Lower leg skin (tissue), 4 donors: Measurements from ENCODE around the gene CDH18. TPM values are rescaled to one million over a fixed set of nuclear protein-coding genes. Genes with fewer than 3 reads are reported as not detected.

Experiments used
- DNase-seq, 2 donors: peaks; one replicate each; pipeline ENCODE4 v3.0.0-alpha.2; 2019; ENCODE audit warnings: low spot score in 2 of 2
- H3K4me3 ChIP-seq: fragments of 200-600 bp; sonication (generic); 2 replicates; pipeline ENCODE4 v1.5.1; 2017; ENCODE audit warnings: mild to moderate bottlenecking, low read depth; ENCODE audit not compliant: poor library complexity, severe bottlenecking
- CTCF ChIP-seq, 3 donors: fragments of 450-650 bp; IDR thresholded peaks; one replicate each; pipeline ENCODE4 v1.5.1; 2016; ENCODE audit warnings: antibody characterized with exemption in 3 of 3, mild to moderate bottlenecking in 3 of 3, moderate library complexity in 2 of 3
- POLR2A ChIP-seq, 2 donors: fragments of 450-650 bp; IDR thresholded peaks; one replicate each; pipeline ENCODE4 v1.6.1; 2016 to 2017; ENCODE audit warnings: antibody characterized with exemption in 2 of 2, mild to moderate bottlenecking in 1 of 2, moderate library complexity in 1 of 2
- WGBS, 2 donors: methylation state at CpG; one replicate each; pipeline ENCODE4 v1.1.5; 2018; 5-methylcytosine and 5-hydroxymethylcytosine counted together
- intact Hi-C: fragments of 100-400 bp; cut with DNase I; formaldehyde crosslinking; loops from one replicate; pipeline ENCODE4 v1.15.0; 2023; ENCODE audit warnings: low total_unique reads
- total RNA-seq, 4 donors: library from RNA; depleted of rRNA; stranded (reverse); fragments of >200 nt; gene quantifications; one replicate each; pipeline ENCODE4 v1.1.0, GENCODE V29; 2016

The CDH18 gene
- total RNA-seq, 4 donors from 2014 or later, result 0.29 to 0.76 (median 0.56) TPM; not detected in 1

GRCh38 chr5:19685473-19685872 lies 302.5 kb downstream of the CDH18 start:
- TF ChIP-seq CTCF (IDR thresholded peaks at IDR 0.05) (no peak), POLR2A (IDR thresholded peaks at IDR 0.05) (no peak)
- 86 to 93% methylated on average over 3 of the region's 3 CpGs for WGBS, 2 donors
- intact Hi-C loops, result no loop called here

GRCh38 chr5:19676895-19677294 lies 311.1 kb downstream of the CDH18 start:
- no peak for DNase-seq
- no peak overlapping the region for H3K4me3 ChIP-seq
- TF ChIP-seq CTCF (IDR thresholded peaks at IDR 0.05), result no peak
- TF ChIP-seq POLR2A (IDR thresholded peaks at IDR 0.05), result no peak
- WGBS, 2 donors, result 42 to 44% methylated on average over 3 of the region's 3 CpGs
- intact Hi-C loops, result no loop called here

More at GRCh38 chr5:19685473-19685872, 302.5 kb downstream of the CDH18 start:
- DNase-seq, result no peak
- no peak overlapping the region for H3K4me3 ChIP-seq

GRCh38 chr5:19660679-19661078 lies 327.3 kb downstream of the CDH18 start:
- no peak for DNase-seq
- intact Hi-C loops, result loop anchor here (10.0 kb wide), 1 partner anchor 1784 kb away; no protein-coding TSS in a partner anchor
- no peak overlapping the region for H3K4me3 ChIP-seq
- WGBS, 2 donors, result 93 to 97% methylated on average over 1 of the region's 1 CpG
- TF ChIP-seq CTCF (IDR thresholded peaks at IDR 0.05), result no peak
- TF ChIP-seq POLR2A (IDR thresholded peaks at IDR 0.05), result no peak

GRCh38 chr5:19655627-19656026 lies 332.4 kb downstream of the CDH18 start:
- no peak for DNase-seq
- no peak for TF ChIP-seq CTCF (IDR thresholded peaks at IDR 0.05)
- no peak for TF ChIP-seq POLR2A (IDR thresholded peaks at IDR 0.05)
- 19 to 26% methylated on average over 2 of the region's 2 CpGs for WGBS, 2 donors
- intact Hi-C loops, result no loop called here
- H3K4me3 ChIP-seq, result no peak overlapping the region

GRCh38 chr5:19638461-19638860 lies 349.5 kb downstream of the CDH18 start:
- intact Hi-C loops, result no loop called here
- WGBS, 2 donors, result 88 to 90% methylated on average over 4 of the region's 4 CpGs
- no peak overlapping the region for H3K4me3 ChIP-seq
- no peak for TF ChIP-seq POLR2A (IDR thresholded peaks at IDR 0.05)
- TF ChIP-seq CTCF (IDR thresholded peaks at IDR 0.05), result no peak
- no peak for DNase-seq

- 84 to 86% methylated on average over 2 of the region's 2 CpGs for WGBS, 2 donors
- TF ChIP-seq POLR2A (IDR thresholded peaks at IDR 0.05), result no peak
- no peak for TF ChIP-seq CTCF (IDR thresholded peaks at IDR 0.05)
- intact Hi-C loops, result no loop called here
Observed at GRCh38 chr5:19630876-19631275, 357.1 kb downstream of the CDH18 start.

More at GRCh38 chr5:19630876-19631275, 357.1 kb downstream of the CDH18 start:
- DNase-seq, result no peak
- no peak overlapping the region for H3K4me3 ChIP-seq
